GM19467 (cell line): ENCODE measurements around the gene UQCRQ.

ENCODE experiments used
- ATAC-seq: cut with Tn5 transposase; IDR thresholded peaks from one replicate; pipeline ENCODE4 v1.9.1; 2021; ENCODE audit warnings: mild to moderate bottlenecking, moderate library complexity; ENCODE audit not compliant: unreplicated experiment

The UQCRQ gene

DNA sequence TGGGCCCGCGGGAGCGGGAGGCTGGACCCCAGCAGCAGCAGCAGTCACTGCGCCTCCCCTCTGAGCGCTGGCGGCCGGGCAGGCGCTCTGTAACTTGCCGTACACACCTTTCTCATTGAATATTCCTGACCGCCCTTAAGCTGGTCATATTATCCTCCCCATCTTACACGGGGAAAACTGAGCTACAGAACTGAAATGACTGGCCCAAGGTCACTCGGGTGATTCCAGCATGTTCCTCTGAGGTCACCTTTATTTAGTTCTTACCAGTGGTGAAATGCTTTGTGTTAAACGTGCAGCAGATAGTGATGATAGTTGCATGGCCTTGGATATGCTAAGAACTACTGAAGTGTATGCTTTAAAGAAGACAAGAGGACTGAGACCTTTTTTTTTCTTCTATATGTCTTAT is 607 bp downstream of the UQCRQ start:
- no peak for ATAC-seq

DNA sequence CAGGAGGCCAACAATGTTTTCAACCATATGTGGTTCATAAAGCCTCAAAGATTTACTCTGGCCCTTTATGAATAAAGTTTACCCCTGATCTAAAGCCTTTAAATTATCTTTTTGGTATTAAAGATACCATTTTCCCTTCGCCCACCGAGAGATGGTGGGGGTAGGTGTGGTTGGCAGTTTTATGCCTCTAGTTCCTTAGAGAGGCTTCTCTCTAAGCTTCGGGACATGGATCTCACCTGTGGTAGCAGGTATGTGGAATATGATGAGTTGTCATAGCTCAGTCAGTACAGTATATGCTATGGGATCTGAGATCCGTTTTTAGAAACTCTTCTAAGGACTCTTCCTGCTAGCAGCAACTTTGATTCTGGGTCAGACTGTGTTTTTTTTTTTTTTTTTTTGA is 2.3 kb downstream of the UQCRQ start:
- no peak for ATAC-seq

- ATAC-seq: no peak
Observed at GRCh38 chr5:132870801-132871200, 4.4 kb downstream of the UQCRQ start.

DNA sequence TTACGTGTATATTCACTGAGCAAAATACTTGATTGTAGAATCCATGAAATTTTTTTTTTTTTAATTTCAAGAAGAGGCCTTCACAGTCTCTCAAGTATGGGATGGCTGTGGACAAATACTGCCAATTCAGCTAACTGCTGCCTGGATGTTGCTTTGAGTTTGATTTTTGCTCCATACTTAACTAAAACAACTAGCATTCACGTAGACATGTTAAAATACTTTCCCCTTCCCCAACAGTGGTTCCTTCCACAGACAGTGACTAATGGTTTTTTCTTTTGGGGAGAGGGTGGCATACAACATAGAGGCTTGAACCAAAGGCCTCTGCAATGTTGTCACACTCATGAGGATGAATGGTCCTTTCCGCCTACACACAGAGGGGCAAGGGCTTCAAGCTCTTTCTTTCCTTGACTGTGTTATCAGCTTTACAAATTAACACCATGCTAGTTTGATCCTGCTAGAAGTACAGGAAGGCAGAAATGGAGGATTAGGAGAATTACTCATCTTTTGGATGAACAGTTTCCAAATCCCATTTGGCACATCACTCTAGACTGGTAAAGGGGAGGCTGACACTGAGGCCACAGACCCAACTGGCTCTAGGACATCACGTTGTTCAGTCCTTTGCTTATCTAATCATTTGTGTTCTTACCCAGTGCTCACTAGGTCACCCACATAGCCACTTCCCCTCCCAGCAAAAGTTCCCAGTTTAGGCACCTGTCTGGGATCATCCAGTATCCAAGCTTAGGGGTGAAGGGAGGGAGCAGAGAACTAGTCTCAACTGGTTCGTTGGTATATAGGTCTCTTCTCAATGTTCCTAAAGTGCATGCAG is 5.2 kb downstream of the UQCRQ start:
- ATAC-seq: no peak

- ATAC-seq: no peak
Observed at GRCh38 chr5:132872788-132873118, 6.3 kb downstream of the UQCRQ start.

- no peak for ATAC-seq
Observed at GRCh38 chr5:132873119-132873929, 6.9 kb downstream of the UQCRQ start, which contains the start of gene LEAP2. TSS of gene LEAP2 (plus strand) at chr5:132873668. CDS start at chr5:132873695, 27 bp downstream.

- ATAC-seq: no peak
Observed at GRCh38 chr5:132873930-132874271, 7.5 kb downstream of the UQCRQ start.

- no peak for ATAC-seq
Observed at GRCh38 chr5:132876020-132876759, 9.7 kb downstream of the UQCRQ start.

GRCh38 chr5:132877466-132877865 is 11.0 kb downstream of the UQCRQ start:
- no peak for ATAC-seq

DNA sequence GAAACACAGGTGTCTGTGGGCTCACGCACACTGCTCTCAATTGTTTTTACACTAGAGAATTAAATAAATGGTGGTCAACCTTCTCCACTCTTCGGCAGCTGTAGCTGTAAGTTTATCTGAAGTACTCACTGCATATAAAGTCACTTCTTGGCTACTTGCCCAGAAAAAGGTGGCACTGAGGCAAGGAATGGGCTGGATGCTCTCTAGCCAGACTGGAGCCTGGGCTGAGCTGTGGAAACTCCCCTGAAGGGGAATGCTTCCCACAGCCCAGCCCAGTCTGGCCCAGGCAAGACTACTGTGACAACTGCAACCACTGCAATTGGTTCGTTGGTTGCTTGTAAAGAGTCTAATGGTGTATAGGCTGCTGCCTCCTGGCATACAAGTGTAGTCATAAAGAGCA is 11.5 kb downstream of the UQCRQ start:
- no peak for ATAC-seq

- ATAC-seq: no peak
Observed at GRCh38 chr5:132883261-132883834, 16.9 kb downstream of the UQCRQ start.

DNA sequence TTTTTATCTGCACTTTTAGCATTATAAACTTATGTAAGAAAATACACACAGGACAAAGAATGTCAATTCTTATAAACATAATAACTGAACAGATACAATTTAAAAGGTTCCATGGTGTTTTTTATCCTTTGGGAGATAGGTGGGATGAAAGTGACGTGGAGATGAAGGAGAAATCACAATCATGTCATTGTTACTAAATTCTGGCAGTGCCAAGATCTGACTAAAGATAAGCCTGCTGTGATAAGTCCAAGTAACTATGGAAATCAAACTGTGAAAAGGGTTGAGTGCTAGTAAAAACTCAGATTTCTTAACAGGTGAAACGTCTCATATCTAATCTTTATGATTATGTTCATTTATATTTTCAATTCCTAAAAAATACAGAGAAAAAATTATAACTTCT is 18.1 kb downstream of the UQCRQ start:
- no peak for ATAC-seq

DNA sequence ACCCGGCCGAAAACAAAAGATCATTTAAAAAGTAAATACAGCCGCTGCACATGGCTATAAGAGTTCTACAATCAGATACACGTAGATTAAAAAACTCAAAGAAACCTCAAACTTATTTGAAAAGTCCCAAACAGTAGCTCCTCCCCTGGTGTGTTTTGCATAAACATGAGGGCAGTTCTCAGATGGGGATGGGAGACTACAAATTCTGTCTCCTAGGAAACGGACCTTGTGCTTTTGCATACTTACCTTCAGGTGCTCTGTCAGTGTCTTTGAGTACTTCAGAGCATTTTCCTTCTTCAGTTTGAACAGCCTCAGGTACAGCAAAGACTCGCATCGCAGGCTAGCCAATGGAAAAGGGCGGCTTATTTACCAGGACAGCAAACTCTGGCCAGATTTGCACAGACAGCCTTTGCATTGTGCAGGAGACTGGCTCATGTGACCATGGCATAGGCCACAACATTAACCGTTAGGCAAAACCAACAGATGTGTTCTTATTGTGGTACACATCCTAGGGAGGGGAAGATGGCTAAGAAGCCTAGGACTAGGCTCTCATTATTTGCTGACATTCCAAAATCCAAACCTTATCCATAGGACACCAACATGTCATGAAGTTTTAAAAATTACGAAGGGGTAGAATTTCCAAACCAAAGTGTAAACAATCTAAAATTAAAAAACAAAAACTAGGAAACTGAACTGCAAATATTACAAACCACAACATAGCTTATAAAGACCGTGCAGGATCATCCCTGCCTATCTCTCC is 19.8 kb downstream of the UQCRQ start:
- no peak for ATAC-seq

- ATAC-seq: no peak
Observed at GRCh38 chr5:132887283-132887682, 20.8 kb downstream of the UQCRQ start.

DNA sequence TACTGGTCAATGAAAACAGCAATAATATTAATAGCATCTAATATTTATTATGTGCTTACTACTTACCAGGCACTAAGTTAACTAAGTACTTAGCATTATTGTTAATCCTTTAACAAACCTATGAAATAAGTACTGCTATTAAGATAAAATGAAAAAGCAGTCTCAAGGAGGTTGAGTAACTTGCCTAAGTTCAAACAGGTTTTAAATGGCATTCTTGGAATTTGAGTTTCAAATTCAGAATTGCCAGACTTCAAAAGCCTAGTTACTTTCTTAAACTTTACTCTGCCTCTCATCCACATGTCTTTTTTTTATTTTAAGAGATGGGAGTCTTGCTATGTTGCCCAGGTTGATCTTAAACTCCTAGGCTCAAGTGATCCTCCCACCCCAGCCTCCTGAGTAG is 23.1 kb downstream of the UQCRQ start:
- ATAC-seq: no peak

GRCh38 chr5:132890817-132891216 is 24.4 kb downstream of the UQCRQ start:
- no peak for ATAC-seq

- ATAC-seq: no peak
Observed at GRCh38 chr5:132895719-132896305, 29.4 kb downstream of the UQCRQ start.

DNA sequence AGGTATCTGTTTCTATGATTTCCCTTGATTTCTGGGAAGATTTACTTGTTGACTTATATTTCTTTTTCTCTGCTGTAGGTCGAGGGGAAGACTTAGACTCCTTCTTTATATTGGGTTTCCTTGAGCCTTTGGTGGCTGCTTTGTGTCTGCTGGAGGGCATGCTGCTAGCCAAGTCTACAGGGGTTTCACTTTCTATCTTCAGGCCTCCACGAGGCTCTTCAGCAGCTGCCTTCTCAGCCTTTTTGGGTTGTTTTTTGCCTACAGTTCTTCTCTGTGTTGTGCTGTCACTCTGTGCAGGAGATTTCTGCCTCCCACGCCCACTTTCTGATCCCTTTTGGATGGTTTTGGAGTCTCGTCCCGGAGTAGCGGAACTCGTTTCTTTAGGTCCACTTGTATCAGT is 30.2 kb downstream of the UQCRQ start:
- ATAC-seq: no peak

GRCh38 chr5:132898094-132898493 is 31.7 kb downstream of the UQCRQ start:
- no peak for ATAC-seq

GRCh38 chr5:132901036-132901435 is 34.6 kb downstream of the UQCRQ start:
- ATAC-seq: no peak
